ENCODE measurements around the gene ZNF697.
"Not testable (repeated sequence)": the region's sequence is repeated elsewhere in the genome, so short reads cannot be mapped to it uniquely, and the experiment has no call there.

ZNF697 gene

DNA sequence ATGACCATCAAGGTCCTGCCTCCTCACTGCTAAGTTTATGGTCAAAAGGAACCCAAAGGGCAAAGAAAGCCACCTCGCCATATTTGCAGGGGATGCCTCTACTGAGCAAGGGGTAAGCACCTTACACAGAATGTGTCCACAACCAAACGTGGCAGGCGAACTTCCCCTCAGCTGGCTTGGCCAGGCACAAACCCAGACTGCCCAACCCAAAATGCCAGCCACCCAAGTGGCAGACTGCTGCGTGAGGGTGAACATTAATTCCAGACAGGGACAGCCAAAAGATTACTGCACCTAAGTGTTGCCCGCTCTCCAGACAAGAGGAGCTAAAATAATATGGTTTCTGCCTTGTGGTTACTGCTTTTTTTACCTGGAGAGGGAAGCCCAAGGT is 16.0 kb downstream of the ZNF697 start:
- in situ Hi-C loops (cut with MboI; ENCODE audit: low sequenced_read_pairs), result no loop called here

DNA sequence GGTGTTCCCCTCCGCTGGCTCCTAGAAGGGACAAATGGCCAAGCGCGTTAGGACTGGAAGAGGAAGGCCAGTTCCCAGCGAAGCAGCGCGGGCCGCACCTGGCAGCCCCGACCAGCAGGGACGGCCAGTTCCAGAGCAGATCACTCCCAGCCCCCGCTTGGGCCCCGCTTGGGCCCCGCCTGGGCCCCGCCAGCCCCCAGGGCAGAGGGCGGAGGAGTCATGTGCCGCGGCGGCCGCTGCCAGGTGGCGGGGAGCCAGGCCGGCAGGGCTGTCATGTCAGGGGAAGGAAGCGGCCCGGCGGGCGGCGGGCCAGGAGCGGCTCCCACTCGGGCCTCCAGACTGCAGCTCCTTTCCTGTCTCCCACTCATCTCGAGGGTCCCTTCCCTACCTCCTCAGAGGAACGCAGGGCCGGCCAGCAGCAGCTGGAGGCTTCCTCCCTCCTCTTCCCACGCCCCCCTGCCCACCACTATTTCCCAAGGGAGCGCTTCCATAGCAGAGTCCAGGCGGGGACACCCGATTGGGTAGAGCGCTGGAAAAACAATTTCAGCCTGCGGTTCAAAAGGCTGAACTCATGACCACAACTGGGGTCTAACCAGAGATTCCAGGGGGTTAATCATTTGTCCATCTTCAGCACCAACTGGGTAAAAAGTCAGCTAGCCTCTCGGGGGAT is 16.5 kb downstream of the ZNF697 start:
- in situ Hi-C loops (cut with MboI; ENCODE audit: low sequenced_read_pairs), result no loop called here

DNA sequence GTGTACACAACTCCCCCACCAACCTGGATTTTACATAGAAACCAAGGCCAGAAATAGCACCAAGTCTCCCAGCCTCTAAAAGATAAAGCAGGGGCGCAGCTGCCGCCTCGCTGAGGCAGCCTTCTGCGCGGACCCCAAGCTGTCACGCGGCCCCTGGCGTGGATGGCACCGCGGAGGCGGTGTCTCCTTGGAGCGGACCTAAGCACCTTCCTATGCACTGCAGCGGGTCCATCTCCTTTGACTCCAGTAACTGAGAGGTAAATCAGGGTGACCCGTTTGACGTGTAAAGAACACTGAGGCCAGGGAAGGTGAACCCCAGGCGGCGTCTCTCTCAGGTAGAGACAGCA is 17.0 kb downstream of the ZNF697 start:
- in situ Hi-C loops (cut with MboI; ENCODE audit: low sequenced_read_pairs), result no loop called here

DNA sequence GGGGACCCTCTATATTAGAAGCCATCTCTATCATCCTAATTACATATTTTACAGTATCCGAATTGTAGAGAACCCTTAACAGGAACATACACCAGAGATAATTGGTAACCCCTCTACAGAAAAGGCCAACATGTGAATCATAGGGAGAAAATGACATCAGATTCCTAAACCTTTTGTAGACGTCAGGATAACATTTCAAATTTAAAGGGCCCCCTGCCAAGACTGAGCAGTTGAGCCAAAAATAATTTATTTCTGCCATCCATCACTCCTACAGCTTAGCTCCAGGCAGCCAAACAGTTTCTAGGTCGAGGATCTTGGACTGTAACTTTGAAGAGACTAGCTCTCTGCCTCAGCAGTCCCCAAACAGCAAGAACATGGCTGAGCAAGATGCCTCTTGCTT is 21.2 kb downstream of the ZNF697 start:
- in situ Hi-C loops (cut with MboI; ENCODE audit: low sequenced_read_pairs), result no loop called here

DNA sequence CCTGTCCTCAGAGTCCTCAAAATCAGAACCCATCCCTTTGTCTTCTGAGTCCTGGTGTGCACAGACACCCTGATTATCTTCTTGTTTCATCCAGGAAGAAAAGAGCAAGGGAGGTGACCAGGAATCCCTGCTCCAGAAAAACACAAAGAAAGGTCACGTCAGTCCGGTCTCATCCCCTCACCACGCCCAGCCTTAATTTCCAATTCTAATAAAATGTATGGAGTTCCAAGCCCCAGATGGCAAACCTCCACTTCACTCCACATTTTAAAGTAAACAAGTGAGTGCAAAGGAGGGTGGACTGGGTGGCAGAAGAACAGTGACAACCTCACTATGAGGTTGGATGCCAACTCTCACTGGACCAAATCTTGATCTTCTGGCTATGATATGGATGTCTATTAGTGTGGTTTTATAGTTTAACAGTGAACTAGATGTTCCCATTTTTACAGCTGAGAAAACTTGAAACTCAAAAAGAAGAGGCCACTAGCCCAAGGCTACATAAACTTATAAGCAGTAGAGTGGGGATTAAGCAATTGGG is 22.0 kb downstream of the ZNF697 start:
- in situ Hi-C loops (cut with MboI; ENCODE audit: low sequenced_read_pairs), result no loop called here

DNA sequence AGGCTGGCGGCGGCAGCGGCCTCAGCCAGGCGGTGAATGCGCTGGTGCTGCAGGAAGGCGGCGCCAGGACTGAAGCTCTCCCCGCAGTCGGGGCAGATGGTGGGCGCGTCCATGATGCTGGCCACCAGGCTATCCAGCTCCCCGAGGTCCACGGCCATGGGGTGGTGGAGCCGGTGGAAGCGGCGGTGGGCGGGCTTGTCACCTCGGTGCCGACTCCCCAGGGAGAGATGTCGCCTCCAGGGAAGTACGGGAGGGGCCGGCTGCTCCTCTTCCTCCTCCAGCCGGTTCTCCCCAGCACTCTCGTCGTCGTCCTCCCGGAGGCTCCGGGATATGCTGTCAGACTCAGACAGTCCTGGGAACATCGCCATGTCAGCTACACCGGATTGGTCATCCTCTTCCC is 24.4 kb downstream of the ZNF697 start:
- in situ Hi-C loops (cut with MboI; ENCODE audit: low sequenced_read_pairs), result no loop called here

DNA sequence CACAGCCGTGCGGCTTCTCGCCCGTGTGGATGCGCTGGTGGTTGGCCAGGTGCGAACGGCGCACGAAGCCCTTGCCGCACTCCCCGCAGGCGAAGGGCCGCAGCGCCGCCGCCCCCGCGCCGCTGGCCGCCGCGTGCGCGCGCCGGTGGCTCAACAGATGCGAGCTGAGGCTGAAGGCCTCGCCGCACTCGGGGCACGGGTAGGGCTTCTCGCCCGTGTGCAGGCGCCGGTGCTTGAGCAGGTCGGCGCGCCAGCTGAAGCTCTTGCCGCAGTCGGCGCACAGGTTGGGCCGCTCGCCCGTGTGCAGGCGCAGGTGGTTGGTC is 24.9 kb downstream of the ZNF697 start:
- in situ Hi-C loops (cut with MboI; ENCODE audit: low sequenced_read_pairs), result no loop called here

DNA sequence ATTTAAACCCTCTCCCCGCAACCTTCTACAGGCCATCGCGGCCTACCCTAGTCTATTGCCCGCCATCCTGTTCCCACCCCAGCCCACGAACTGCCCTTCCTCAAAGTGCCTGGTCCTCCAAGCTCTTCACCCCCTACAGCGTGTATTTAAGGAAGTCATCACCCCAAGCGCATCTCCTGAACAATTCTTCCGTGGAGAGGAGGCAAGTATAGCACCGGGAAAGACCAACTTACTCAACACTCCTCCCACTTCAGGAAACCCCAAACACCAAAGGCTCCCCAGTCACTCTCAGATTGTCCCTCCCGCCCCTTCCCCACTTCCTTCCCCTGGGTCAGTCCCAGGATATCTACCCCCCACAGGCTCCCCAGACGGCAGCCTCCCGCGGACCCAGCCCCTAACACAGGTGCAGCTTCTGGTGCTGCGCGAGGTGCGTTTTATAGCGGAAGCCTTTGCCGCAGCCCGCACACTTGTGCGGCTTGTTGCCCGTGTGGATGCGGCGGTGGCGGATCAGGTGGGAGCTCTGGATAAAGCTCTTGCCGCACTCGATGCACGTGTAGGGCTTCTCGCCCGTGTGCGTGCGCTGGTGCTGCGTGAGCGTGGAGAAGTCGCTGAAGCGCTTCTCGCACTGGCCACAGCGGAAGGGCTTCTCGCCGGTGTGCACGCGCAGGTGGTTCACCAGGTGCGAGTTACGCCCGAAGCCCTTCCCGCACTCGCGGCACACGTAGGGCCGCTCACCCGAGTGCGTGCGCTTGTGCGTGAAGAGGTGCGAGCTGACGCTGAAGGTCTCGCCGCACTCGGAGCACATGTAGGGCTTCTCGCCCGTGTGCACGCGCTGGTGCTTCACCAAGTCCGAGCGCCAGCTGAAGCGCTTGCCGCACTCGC is 25.5 kb downstream of the ZNF697 start:
- in situ Hi-C loops (cut with MboI; ENCODE audit: low sequenced_read_pairs), result no loop called here

DNA sequence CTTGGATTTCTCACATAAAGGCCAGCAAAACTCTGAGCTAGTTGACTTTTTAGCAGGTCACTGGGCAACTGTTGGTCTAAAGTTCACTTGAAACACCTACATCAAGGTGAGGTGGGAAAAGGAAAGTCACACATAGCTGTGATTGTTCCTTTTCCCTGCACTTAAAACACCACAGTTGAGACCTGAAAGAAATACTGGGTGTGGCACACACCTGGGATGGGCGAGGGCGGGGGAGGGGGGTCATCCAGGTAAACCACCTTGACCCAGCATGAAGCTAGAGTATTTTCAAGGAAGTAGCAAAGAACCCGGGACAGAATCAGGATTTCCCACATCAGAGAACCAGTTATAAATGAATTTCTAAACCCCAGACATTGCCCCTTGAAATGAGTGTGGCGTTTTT is 26.4 kb downstream of the ZNF697 start:
- in situ Hi-C loops (cut with MboI; ENCODE audit: low sequenced_read_pairs), result no loop called here

DNA sequence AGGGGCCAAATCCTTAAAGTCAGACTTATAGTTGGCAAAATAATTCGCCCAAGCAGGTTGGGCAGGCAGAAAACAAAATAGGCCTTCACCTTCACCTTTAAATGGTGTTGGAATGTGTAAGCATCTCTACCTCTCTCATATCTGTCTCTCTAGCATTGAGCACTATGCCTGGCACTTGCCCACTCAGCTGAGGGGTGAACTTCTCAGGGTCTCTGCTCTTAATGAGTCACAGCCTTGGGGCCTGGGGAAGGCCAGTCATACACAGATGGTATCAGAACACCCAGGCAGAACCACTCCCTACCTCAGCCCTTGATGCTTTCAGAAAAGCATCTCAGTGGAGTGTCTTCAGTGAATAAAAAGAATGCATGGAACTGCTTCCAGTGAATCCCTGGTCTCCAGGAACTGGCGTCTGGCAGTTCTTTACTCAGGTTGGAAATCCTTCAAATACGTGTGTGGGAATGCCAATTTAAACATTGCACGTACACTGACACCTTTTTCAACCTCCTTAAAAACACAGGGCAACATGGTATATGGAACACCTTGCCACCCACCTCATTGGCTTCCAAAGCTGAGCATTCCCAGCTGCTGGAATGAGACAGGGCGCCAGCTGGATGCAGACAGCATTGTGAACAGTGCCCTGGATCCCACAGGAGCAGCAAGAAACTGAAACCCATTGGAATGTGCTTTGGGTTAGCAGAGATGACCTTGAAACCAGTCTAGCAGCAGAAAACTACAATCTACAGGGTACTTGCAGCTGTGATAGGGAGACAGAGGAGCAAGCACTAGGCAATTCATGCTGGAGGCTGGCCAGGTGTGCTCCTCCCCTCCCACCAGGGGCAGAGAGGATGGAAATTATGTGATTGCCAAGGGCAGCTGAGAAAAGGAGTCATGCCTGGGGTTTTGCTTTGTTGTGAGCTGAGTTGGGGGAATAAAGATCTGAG is 30.0 kb downstream of the ZNF697 start:
- in situ Hi-C loops (cut with MboI; ENCODE audit: low sequenced_read_pairs), result no loop called here

DNA sequence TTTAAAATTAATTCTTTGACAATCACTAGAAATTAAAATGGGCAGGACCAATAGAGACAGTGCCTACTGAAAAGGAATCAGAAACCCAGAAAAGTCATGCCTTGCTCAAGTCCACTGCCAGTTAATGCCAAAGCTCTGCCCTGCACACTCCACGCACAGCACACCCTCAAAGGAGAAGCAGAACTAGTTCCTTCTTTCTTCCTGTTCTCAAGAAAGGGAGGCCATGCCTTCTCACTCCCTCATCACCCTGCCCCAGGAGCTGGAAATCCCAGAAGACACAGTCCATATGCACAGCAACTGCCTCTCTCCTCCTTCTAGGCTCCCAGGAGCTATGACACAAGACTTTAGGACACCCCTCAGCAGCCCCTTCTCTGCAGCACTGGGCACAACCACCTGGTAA is 31.3 kb downstream of the ZNF697 start:
- in situ Hi-C loops (cut with MboI; ENCODE audit: low sequenced_read_pairs), result not testable (repeated sequence)

DNA sequence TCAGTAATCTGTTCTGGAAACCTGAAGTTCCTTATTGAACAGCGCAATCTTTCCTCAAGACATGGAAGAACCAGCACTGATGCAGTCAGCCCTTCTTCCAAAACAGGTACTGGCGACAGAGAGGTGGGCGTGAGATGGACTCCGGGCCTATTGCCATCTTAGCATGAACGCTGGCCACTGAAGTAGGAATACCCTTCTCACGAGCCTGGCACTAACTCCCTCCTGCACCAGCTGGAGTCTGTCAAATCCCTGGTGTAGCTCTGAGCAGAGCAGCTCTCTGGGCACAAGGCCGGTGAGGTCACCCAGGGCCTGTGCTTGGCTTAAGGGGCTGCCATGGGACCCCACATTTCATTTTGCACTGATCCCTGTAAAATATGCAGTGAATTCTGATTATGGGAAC is 33.0 kb downstream of the ZNF697 start:
- in situ Hi-C loops (cut with MboI; ENCODE audit: low sequenced_read_pairs), result not testable (repeated sequence)

DNA sequence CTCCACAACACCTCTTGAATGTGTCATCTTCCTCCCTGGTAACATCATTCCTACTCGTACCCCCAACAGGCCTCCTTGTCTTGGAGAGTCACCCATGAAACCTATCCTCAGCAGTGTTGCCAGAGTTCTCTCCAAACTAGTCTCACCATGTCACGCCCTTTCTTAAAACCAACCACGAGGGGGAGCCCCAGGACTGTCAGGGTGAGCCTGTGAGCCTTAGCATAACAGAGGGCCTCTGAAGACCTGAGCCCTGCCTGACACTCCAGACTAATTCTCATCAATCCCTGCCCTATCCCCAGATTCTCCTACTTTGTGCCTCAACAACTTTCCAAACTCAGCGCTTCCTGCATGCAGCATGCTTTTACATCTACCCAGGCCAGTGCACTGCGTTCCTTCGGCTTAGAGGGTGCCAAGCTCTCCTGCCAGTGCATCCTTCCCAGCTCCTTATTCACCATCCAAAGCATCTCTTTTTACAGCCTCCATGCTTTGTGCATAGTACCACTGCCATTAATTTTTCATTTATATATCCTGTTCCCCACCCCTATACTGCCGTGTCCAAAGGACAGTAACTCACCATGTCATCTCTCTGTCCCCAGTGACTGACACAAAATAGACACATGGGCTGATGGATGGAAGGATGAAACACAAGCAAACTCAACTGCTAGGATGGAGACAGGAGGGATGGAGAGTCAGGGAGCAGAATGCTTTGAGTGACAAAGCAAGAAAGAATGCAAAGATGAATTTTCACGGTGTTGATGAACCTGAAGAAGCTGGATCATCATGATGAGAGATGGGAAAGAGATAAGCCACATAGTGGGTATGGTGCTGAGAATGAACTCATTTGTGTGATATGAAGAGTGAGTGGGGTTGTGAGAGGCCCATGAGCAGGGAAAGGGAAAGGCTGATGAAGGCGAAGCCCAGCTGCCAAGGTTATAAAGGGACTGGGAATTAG is 34.0 kb downstream of the ZNF697 start:
- in situ Hi-C loops (cut with MboI; ENCODE audit: low sequenced_read_pairs), result no loop called here

DNA sequence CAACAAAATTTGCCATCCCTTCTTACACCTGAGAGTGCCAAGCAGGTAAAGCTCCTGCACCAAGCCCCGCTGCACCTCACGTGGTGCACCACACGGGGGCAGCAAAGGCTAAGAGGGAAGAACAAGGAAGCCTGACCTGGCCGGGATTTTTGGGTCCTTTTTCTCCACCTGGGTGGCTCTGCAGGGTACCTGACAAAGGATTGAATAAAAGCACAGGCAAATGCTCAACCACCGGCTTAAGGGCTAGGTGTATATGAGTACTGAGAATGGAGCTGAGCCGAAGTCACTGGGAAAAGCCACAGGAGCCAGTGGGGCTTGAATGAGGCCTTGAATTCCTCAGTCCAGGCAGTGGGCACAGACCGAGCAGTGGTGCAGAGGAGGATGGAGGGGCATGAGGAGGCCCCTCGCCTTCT is 36.4 kb downstream of the ZNF697 start:
- in situ Hi-C loops (cut with MboI; ENCODE audit: low sequenced_read_pairs), result no loop called here

DNA sequence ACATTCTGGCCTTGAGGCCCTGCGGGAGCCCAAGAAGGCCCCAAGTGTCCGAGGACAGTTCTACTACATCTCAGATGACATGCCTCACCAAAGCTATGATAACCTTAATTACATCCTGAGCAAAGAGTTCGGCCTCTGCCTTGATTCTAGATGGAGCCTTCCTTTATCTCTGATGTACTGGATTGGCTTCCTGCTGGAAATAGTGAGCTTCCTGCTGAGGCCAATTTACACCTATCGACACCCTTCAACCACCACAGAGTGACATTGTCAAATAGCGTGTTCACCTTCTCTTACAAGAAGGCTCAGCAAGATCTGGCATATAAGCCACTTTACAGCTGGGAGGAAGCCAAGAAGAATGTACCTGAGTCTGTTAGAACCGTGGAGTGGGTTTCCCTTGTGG is 39.2 kb downstream of the ZNF697 start:
- in situ Hi-C loops (cut with MboI; ENCODE audit: low sequenced_read_pairs), result not testable (repeated sequence)

DNA sequence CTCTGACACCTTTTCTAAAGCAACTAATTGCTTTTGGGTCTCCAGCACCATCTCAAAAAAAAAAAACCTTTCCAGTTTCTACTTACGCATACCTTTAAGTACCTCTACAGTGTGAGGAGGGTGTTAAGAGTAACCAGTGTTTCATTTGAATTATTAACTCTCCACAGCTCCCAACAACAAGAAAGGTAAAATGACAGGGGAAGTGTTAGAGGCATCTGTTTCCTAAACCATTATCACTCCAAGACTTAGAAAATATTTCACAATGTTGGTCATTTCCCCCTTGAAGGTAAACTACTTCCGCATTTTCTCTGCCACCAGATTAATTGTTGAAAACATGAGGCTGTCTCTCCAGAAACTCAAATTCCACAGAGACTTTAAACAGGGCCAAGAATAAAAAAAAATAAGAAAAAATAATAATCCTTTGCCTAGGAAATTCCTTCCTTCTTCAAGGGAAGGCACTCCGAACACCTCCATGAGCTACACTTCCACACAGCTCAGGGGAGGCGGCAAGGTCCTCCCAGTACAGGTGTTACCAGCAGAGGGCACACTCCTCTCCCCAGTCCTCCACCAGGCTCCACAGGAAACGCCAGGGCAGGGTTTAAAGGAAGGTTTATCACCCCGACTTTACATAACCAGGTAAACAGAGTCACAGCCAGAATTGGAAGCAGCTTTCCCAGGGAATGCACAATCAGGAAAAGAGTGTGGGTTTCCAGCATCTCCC is 40.8 kb downstream of the ZNF697 start:
- in situ Hi-C loops (cut with MboI; ENCODE audit: low sequenced_read_pairs), result not testable (repeated sequence)

DNA sequence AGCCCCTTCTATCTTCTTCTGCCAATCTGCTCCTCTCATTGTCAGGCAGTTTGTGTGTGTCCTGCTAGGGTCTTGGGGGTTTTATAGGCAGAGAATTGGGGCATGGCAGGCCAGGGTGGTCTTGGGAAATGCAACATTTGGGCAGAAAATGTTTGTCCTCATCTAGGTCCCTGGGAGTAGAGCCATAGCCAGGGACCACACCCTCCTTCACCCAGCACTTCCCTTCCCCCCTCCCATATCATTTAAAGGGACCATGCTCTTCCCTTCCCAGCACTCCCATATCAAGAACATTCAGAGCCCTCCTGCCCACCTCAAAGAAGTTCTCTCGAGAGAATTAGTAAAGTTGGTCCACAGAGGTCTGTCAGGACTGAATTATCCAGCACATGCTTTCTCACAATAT is 41.7 kb downstream of the ZNF697 start:
- in situ Hi-C loops (cut with MboI; ENCODE audit: low sequenced_read_pairs), result no loop called here

DNA sequence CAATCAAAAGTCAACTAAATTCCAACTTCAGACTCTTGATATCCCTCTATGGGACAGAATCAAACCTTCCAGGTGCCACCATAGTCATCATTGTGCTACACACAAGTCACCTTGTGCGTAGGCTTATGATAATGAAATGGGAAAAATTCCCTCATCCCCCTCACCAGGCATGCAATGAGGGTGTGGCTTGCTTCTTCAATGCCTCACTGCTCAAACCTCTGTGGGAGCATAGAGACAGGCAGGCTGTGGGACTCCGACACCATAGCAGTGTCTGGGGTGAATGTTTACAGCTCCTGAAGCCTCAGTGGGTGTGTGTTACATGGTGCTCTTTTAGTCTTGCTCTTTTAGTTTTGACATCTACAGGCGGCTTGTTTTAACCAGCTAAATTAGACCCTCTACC is 42.4 kb downstream of the ZNF697 start:
- in situ Hi-C loops (cut with MboI; ENCODE audit: low sequenced_read_pairs), result no loop called here

DNA sequence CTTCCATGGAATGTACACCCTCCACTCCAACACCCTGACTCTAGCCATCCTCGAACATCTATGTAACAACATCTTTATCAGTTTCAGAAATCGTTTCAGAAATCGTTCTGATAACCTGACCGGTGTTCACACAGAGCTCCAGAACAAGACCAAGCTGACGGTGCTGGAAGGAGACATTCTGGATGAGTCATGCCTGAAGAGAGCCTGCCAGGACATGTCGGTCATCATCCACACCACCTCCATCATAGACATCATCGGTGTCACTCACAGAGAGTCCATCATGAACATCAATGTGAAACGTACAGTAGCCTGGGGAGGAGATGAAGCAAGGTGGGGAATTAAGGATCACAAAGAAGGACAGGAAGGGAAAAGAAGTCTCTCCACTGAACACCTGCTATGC is 43.0 kb downstream of the ZNF697 start:
- in situ Hi-C loops (cut with MboI; ENCODE audit: low sequenced_read_pairs), result not testable (repeated sequence)

DNA sequence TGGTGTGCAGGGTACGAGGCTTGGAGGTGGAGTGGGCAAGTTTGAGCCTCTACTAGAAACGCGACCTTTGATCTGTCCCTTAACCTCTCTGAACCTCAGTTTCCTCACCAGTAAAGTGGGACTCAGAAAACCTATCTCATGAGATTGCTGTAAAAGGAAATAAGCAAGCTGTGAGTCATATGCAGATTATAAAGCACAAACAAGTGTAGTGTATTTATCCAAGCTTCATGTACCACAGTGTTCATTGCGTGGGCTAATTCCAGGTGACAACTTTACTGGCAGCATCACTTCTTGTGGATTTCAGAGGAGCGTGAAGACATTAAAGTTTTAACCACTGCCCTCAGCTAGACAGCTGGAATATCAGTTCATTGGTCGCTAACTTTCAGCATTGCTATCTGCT is 44.4 kb downstream of the ZNF697 start:
- in situ Hi-C loops (cut with MboI; ENCODE audit: low sequenced_read_pairs), result no loop called here
